ENCODE results near the gene ZCCHC4.

The ZCCHC4 gene

DNA sequence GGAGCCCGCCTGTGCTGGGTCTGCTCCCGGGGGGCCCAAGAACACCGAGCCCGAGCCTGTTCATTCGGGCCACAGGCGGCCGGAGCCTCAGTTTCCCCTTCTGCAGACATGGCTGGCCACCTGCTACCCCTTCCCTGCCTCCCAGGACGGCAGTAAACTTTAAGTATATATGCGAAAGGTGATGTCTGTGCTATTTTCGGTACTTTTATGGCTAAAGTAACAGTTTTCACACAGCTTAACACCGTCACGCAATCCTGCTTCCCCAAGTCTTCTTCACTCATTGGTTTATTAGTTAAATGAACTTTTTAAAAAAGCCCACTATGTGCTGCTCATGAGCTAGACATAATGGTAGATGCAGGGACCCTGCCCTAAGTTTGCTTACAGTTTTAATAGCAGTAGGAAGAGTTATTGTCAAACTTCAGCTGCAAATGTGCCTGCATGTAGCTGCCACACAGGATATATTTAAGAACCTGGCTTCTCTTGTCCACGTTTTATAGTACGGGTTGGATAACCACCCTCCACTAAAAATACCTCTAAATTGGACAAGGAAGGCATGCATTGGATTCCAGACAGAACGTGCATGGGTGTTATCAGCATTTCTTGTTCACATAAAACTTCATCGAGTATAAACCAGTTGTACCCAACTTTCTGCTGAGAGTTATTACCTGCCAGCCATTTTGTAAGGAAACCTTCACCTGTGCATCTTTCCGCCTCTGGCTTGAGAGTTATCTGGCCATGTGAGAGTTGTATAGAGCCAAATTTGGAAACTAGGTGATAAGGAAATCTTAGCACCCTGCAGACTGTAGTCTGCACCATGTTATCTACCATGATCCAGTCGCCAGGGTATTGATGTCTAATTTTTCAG is 65.2 kb downstream of the ZCCHC4 start:
- DNase-seq (ENCODE audit: low spot score), result no peak

DNA sequence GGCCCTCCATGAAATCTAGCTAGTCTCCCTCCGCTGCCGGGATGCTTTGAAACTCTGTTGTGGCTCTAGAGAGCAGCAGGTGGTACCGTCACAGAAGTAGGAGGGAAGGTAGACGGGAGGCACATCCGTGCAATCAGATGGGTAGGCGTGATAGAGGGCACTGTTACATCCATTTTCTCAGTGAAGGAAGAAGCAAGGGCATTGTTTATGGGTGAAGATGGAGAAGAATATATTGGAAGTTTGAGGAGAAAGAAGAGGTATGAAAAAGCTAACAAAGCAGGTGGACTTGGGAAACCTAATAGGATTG is 65.8 kb downstream of the ZCCHC4 start:
- no peak for DNase-seq (ENCODE audit: low spot score)

DNA sequence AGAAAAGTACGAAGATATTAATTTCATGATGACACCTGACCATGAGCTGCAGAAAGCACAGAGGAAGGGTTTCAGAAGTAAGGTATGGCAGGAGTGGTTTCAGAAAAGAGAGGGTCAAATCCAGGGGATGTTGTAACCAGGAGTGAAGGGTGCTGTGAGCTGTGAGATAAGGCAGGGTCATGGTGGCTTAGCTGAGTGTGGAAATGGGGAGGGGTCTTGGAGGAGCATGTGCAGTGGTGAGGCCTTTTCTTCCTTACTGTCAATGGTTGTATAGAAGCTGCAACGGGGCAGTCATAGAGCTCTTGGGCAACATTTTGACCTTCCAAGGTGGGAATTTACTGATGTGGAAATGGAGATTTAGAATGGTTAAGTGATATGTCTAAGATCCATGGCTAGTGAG is 67.0 kb downstream of the ZCCHC4 start:
- DNase-seq (ENCODE audit: low spot score), result no peak

- DNase-seq (ENCODE audit: low spot score), result no peak
Observed at GRCh38 chr4:25383647-25384046, 71.1 kb downstream of the ZCCHC4 start.

GRCh38 chr4:25386926-25387325 is 74.4 kb downstream of the ZCCHC4 start:
- DNase-seq (ENCODE audit: low spot score), result no peak

GRCh38 chr4:25397305-25397704 is 84.7 kb downstream of the ZCCHC4 start:
- no peak for DNase-seq (ENCODE audit: low spot score)

DNA sequence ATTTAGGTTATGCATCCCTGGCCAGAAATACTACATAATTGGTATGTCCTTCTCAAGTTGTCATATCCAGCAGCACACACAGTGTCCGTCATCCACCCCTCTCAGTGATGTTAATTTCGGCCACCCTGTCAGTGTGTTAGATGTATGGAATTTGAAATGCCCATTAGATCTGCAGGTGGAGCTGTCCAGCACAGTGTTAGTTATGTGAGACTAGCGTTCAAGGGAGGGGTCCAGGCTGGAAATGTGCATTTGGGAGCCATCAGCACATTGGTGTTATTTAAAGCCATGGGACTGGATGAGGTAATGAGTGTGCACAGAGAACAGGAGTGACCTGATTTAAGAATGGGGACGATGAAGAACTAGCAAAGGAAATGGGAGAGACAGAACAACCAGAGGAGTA is 86.9 kb downstream of the ZCCHC4 start:
- DNase-seq (ENCODE audit: low spot score), result no peak

- DNase-seq (ENCODE audit: low spot score), result no peak
Observed at GRCh38 chr4:25401066-25401465, 88.5 kb downstream of the ZCCHC4 start.

GRCh38 chr4:25402521-25402920 is 89.9 kb downstream of the ZCCHC4 start:
- DNase-seq (ENCODE audit: low spot score), result no peak

DNA sequence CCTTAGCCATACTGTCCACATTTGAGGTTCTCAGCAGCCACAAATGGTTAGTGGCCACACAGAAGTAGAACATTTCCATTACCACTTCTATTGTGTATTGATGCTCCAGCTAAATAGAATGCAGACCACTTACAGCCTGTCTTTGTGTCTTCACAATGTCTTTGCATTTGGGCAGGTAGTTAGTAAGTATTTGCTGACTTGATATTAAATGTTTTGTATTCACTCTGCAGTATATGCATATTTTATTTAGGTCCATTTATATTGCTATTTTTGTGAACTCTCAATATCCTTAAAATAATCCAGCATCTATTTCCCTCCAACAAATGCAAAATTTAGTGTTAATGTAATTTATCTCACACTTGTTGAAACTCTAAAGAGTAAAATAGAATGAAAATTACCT is 91.1 kb downstream of the ZCCHC4 start:
- no peak for DNase-seq (ENCODE audit: low spot score)

- DNase-seq (ENCODE audit: low spot score), result no peak
Observed at GRCh38 chr4:25405453-25405852, 92.9 kb downstream of the ZCCHC4 start.

DNA sequence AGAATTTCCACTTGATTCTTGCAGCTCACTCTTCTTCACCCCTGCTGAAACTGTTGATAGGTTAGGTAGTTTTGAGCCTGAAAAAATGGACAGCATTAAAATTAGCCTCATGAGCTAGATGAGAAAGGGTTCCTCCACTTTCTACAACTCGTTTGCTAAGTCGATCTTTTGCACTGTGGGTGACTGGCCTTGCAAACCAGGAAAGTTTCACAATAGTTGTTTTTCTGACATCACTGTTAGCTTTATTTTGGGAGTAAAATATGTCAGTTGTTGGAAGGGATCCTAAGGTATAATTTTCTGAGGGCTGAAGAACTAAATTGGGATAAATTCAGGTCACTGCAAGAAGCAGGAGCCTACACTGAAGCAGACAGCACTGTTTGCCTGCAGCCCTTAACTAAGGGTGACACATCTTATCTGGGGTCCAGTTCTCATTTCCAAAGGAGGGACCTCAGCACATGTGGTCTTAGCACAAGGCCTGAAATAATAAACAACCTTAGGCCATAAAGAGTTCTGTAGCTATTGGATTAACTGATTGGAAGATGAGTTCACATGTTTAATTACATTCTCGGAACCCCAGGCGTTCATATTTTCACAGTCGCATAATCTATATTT is 93.6 kb downstream of the ZCCHC4 start:
- no peak for DNase-seq (ENCODE audit: low spot score)

GRCh38 chr4:25410820-25411529 is 98.4 kb downstream of the ZCCHC4 start:
- no peak for DNase-seq (ENCODE audit: low spot score)

GRCh38 chr4:25413261-25413660 is 100.7 kb downstream of the ZCCHC4 start:
- no peak for DNase-seq (ENCODE audit: low spot score)

GRCh38 chr4:25417014-25417413 is 104.4 kb downstream of the ZCCHC4 start:
- DNase-seq (ENCODE audit: low spot score), result no peak

Data from LoVo (cell line).